ENCODE measurements around the gene IFITM1. TPM values are rescaled to one million over a fixed set of nuclear protein-coding genes. Genes with fewer than 3 reads are reported as not detected.

Gene IFITM1
- total and polyA plus RNA-seq, 2 of the 8 experiments (the other 6 are each of a cell fraction or from before 2014, with no cell fraction given) = 394 to 1,464 TPM

GRCh38 chr11:279966-280705 lies 33.7 kb upstream of the IFITM1 start (continued):
- TF ChIP-seq POU5F1 (IDR thresholded peaks at IDR 0.05; ENCODE audit: low read depth, low read length) = no peak
- no peak for TF ChIP-seq EZH2 (IDR thresholded peaks at IDR 0.05; ENCODE audit: low read depth, low read length, severe bottlenecking)
- TF ChIP-seq CHD7 (IDR thresholded peaks at IDR 0.05; ENCODE audit: insufficient replicate concordance, low read length) = no peak
- TF ChIP-seq GTF2F1 (IDR thresholded peaks at IDR 0.05; ENCODE audit: borderline replicate concordance, low read depth, low read length) = no peak
